ENCODE data around the gene NR2C2. TPM values are rescaled to one million over a fixed set of nuclear protein-coding genes. Genes with fewer than 3 reads are reported as not detected.

Gene NR2C2
- total RNA-seq, 1 experiment from 2014 or later = 50.8 TPM

- no peak for TF ChIP-seq E2F5 (CRISPR knock-in tag; IDR thresholded peaks at IDR 0.05)
- TF ChIP-seq ZNF263 (CRISPR knock-in tag; IDR thresholded peaks at IDR 0.05; ENCODE audit: low read depth) = no peak
- no peak for TF ChIP-seq AFF4 (CRISPR knock-in tag; IDR thresholded peaks at IDR 0.05; ENCODE audit: borderline replicate concordance)
- no peak for TF ChIP-seq ZNF396 (CRISPR knock-in tag; IDR thresholded peaks at IDR 0.05; ENCODE audit: borderline replicate concordance)
- TF ChIP-seq IRF2 (CRISPR knock-in tag; IDR thresholded peaks at IDR 0.05; ENCODE audit: borderline replicate concordance, low read depth) = no peak
- TF ChIP-seq CDX4 (CRISPR knock-in tag; IDR thresholded peaks at IDR 0.05; ENCODE audit: borderline replicate concordance) = no peak
- no peak for TF ChIP-seq FOXP1 (CRISPR knock-in tag; IDR thresholded peaks at IDR 0.05; ENCODE audit: borderline replicate concordance)
- no peak for TF ChIP-seq SP1 (CRISPR knock-in tag; conservative IDR thresholded peaks at IDR 0.05)
- no peak for TF ChIP-seq NFATC4 (CRISPR knock-in tag; IDR thresholded peaks at IDR 0.05)
- Mint-ChIP-seq H3K4me3 (no peak overlapping the region), H3K9me3 (no peaks in the 10 kb centered on the region), H3K27ac (peak overlapping the region; percentile 49; the same call in 1 of the 2 replicates), H3K36me3 (peaks cover 21% of the 10 kb centered on the region), H3K4me1 (no peaks in the 10 kb centered on the region), H3K27me3 (ENCODE audit: low read depth) (no peaks in the 10 kb centered on the region)
- no peak for DNase-seq (ENCODE audit: low spot score)
- ChIA-PET POLR2A (no interaction called here), CTCF (interaction anchor here (1.2 kb wide), 1 partner anchor 28 kb away, joined by 3 read pairs; no protein-coding TSS in a partner anchor)
- no peak for ATAC-seq
These were observed 144.2 kb downstream of the NR2C2 start for GRCh38 chr3:15091575-15091974.

- Mint-ChIP-seq H3K27ac (no peak overlapping the region), H3K36me3 (peaks cover 19% of the 10 kb centered on the region), H3K4me1 (no peaks in the 10 kb centered on the region; the same call in 1 of the 2 replicates), H3K4me3 (no peak overlapping the region), H3K9me3 (no peaks in the 10 kb centered on the region), H3K27me3 (ENCODE audit: low read depth) (no peaks in the 10 kb centered on the region)
- no peak for ATAC-seq
- no peak for TF ChIP-seq FOXK1 (CRISPR knock-in tag; IDR thresholded peaks at IDR 0.05)
- no peak for TF ChIP-seq NFYB (CRISPR knock-in tag; conservative IDR thresholded peaks at IDR 0.05; ENCODE audit: low read depth)
- TF ChIP-seq ZNF263 (CRISPR knock-in tag; IDR thresholded peaks at IDR 0.05; ENCODE audit: low read depth) = no peak
- TF ChIP-seq ZNF232 (CRISPR knock-in tag; IDR thresholded peaks at IDR 0.05) = no peak
- TF ChIP-seq RORB (CRISPR knock-in tag; IDR thresholded peaks at IDR 0.05) = no peak
- TF ChIP-seq EMX1 (CRISPR knock-in tag; IDR thresholded peaks at IDR 0.05) = no peak
- TF ChIP-seq GTF2I (CRISPR knock-in tag; conservative IDR thresholded peaks at IDR 0.05) = no peak
- no peak for TF ChIP-seq HMGA2 (CRISPR knock-in tag; IDR thresholded peaks at IDR 0.05)
- no peak for TF ChIP-seq GABPB1 (CRISPR knock-in tag; IDR thresholded peaks at IDR 0.05)
- TF ChIP-seq PRDM15 (CRISPR knock-in tag; IDR thresholded peaks at IDR 0.05) = no peak
- no peak for TF ChIP-seq CDX4 (CRISPR knock-in tag; IDR thresholded peaks at IDR 0.05; ENCODE audit: borderline replicate concordance)
- TF ChIP-seq NFATC4 (CRISPR knock-in tag; IDR thresholded peaks at IDR 0.05) = no peak
- ChIA-PET POLR2A (no interaction called here), CTCF (no interaction called here)
- no peak for DNase-seq (ENCODE audit: low spot score)
These were observed 145.3 kb downstream of the NR2C2 start for GRCh38 chr3:15092686-15093085.
